ENCODE data around the gene CDK5R1. TPM values are rescaled to one million over a fixed set of nuclear protein-coding genes. Genes with fewer than 3 reads are reported as not detected.
A peak's percentile ranks its signal among the peaks of the same experiment; 100 is the strongest.

The CDK5R1 gene
- total RNA-seq, 1 donor from 2014 or later, result 3.1 TPM

DNA sequence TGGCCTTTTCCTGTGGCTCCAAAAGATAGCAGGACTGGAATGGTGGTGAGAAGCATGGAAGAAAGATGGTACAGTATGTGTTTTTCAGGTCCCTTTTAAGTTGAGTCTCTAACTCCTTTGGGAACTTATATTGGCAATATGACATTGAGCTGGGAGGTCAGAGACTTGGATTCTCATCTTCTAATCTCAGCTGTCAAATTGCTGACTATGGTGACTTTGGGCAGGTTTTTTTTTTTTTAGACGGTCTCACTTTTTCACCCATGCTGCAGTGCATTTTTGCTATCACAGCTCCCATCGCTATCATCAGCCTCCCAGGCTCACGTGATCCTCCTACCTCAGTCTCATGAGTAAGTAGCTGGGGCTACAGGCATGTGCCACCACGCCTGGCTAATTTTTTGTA, 15.1 kb upstream of the CDK5R1 start:
- no peak for DNase-seq

DNA sequence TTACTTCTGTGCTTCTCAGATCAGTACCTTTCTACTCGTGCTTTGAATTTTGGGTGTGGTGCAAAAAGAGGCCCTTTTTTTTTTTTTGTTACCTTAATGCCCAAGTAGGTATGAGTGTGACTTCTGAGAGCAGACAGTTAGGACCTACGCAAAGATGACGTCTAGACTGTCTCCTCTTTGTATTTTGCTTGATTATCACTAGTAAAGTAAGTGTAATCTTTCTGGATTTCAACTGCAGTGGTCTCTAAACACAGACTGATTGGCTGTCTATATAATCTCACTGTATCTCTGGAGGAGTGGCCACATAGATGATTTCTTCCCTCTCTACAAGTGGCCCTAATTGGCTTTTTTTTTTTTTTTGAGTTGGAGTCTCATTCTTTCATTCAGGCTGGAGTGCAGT, 11.5 kb upstream of the CDK5R1 start:
- no peak for DNase-seq

DNA sequence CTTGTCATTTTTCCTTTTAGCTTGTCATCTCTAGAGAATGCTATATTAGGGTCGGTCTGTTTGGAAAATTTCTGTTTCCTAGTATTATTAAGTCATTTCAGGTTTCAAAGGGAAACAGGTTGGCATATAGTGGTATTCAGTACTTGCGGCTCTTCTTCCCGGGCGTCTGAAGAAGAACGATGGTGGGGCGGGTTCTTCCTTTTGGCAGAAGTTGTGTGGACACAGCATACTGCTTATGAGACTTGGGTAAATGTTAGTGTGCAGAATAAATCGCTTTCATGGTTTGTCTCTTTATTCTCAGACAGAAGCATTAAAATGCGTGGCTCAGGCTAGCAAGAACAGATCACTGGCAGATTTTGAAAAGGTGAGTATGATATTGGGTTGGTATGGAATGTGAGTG, 9.6 kb upstream of the CDK5R1 start:
- no peak for DNase-seq

DNA sequence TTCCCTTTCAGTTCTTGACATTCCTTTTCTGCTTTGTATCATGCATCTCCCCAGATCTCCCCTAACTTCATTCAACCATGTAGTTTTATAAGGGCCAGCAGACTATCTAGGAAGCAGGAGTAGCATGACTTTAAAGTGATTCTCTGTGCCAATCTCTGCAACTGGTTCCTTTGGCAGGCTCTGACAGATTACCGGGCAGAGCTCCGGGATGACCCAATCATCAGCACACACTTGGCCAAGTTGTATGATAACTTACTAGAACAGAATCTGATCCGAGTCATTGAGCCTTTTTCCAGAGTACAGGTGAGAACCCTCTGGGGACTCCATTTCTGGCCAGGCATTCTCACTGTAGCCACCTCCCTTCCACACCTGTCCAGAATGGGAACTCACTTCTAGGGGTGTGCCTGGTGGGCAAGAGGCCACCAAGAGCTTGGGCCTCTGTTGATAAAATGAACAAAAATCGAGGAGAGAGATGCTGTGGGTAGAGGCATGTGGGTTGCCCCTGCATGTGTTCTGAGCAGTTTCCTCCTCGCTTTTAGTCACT, 7.6 kb upstream of the CDK5R1 start:
- DNase-seq, result no peak

DNA sequence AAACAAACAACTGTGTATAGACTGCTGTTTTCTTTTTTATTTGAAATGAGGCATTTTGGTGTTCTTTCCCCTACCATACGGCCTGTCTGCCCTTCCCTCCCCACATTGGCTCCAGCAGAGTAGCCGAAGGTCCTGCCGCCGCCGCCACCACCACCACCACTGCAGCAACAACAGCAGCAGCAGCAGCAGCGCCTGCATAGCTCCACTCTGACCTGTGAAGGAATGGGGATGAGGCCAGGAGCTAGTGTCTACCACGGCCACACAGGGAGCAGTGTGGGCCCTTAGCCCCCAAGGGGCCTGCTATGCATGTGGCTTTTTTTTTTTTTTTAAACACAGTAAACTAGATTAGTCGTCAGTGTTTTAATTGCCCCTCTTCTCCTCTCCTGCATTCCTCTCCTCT, 5.6 kb upstream of the CDK5R1 start:
- DNase-seq, result no peak

DNA sequence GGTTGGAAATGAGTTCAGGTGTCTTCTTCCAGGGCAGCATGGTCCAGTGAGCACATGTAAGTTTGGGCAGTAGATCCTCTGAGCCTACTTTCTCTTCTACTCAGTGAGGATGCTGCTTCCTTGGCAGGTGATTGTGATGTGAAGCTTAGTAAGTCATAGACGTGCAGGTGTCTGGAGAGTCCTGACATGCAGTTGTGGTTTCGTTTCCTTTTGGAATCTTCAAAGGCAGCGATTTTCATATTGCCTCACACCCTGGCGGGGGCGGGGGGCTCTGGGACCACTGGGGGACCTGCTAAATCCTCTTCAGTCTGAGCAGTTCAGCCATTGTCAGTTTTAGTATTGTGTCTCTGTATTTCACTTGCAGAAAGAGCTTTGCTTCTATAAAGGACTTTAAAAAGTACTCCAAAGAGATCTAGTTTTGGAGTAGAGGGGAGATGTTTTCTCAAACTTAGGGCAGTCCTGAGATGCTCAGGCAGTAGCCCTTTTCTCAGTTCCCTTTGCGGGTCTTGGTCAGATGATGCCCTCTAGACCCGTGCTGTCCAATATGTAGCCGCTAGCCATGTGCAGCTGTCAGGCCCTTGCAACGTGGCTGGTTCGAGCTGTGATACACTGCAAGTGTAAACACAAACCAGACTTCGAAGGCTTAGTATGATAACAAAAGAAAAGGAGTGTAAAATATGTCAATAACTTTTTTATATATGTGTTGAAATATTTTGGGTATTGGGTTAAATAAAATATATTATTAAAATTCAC, 4.0 kb upstream of the CDK5R1 start:
- no peak for DNase-seq

DNA sequence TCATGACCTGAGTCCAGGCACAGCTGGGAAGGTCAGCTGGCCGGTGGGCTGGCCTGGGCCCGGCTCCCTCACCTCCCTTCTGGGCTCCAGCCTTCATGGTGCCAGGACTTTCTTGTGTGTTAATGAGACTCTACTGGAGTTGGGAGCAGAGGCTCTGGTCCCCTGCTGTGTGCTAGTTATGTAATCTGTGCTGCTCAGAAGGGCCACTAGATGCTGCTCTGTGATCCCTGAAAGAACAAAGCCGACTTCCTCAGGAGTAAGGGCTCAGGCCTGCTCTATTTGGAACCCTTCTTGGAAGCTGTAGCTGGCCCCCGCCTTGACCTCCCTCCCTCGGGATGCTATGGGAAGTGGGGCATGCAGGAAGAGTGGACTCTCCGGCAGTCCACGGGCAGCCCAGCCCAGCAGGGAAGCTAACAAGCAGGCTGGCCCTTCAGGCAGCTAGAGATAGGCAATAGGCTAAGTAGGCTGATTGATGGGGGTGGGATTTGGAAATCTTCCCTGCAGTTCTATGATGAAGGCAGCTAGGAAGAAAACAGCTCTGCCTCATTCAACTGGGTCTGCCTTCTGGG, 3.3 kb upstream of the CDK5R1 start:
- DNase-seq, result peak; percentile 83

DNA sequence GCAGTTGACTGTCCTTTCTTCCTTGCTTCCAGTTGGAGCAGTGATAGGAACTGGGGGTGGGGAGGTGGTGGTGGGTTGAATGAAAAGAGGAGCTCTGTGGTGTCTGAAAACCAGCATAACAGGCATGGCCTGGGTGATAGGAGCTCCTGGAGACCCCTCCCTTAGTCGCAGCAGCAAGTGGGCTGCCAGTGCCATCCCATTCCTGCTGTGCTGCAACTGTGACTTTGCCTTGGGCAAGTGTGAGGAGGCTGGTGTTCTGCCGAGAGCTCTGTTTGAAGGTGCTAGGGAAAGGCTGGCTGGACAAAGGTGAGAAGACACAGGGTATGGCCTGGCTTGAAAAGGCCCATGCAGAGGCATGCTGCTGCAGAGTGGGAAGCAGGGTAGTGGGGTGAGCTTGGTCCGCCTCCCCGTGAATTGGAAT, 2.7 kb upstream of the CDK5R1 start:
- no peak for DNase-seq

DNA sequence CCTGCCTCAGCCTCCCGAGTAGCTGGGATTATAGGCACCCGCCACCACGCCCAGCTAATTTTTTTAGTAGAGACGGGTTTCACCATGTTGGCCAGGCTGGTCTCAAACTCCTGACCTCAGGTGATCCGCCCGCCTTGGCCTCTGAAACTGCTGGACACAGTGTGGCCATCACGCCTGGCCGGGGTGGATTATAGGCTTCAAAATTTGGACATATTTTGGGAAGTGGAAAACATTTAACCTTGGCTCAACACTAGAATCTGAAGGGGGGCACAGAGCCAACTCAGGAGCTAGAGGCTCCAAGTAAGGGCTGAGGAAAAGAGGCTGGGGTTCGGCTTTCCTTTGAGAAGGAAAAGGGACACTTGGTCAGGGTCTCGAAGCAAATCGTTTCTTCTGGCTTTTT, 2.2 kb upstream of the CDK5R1 start:
- no peak for DNase-seq

DNA sequence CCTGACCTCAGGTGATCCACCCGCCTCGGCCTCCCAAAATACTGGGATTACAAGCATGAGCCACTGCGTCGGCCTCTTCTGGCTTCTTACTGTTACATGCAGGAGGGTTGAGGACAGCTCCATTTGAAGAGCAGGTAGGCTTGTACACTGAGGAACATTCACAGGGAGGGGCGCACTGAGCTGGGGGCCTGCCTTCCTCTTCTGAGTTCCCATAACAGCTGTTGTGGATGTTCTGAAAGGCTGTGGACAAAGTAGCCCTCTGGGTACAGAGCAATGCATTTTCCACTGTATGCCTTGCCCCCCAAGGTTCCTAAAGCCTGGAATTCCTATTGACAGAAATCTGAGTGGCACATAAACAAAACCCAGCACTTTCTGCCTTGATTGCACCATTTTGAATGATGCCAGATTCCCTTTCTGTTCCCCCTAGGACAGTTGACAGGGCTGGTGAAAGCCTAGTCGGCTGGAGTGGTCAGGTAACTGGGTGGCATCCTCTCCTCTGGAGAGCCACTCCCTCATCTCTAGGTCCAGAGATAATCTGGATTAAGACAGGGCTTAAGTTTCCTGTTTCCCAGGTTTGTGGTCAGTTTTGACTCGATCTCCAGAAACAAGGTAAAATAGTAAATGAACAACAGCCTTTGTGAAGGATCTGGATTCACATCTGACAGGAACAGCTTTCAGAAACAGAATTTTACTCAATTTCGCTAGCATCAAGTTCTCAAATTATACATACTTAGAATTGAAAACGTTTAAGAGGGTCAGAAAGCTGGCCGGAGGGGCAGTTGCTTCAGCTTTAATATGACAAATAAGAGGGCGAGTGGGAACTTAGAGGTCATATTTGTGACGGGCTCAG, 1.3 kb upstream of the CDK5R1 start:
- no peak for DNase-seq

DNA sequence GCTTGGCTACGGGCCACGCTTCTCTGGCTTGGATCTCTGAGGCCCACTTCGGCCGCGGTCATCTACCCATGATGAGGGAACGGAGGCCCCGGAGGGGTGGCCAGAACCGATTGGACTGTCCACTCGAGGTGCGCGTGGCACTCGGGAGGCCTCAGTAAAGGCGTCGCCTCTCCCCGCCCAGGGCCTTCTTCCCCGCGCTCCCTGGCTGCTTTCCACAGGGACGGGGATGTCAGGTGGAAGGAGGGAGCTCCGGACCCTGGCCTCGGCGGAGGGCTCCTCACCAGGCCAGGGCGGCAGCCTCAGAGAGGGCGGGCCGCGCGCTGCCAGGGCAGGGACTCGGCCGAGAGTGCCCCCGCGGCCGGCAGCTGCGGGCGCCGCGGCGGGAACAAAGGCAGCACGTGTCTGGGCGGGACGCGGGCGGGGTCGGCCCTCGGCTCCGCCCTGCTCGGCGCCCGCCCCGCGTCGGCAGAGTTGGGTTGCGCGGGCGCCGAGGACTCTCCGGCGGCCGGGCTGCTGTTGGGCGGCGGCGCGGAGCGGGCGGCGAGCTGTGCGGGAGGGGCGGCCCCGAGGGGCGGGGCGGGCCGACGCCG, 587 bp upstream of the CDK5R1 start:
- peak; percentile 92 for DNase-seq

DNA sequence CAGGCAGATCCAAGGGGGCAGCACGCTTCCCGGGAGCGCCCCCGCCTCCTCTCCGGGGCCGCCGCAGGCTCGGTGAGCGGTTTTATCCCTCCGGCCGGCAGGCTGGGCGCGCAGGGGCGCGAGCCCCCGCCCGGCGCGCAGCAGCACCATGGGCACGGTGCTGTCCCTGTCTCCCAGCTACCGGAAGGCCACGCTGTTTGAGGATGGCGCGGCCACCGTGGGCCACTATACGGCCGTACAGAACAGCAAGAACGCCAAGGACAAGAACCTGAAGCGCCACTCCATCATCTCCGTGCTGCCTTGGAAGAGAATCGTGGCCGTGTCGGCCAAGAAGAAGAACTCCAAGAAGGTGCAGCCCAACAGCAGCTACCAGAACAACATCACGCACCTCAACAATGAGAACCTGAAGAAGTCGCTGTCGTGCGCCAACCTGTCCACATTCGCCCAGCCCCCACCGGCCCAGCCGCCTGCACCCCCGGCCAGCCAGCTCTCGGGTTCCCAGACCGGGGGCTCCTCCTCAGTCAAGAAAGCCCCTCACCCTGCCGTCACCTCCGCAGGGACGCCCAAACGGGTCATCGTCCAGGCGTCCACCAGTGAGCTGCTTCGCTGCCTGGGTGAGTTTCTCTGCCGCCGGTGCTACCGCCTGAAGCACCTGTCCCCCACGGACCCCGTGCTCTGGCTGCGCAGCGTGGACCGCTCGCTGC, 832 bp downstream of the CDK5R1 start:
- DNase-seq, result peak; percentile 42

DNA sequence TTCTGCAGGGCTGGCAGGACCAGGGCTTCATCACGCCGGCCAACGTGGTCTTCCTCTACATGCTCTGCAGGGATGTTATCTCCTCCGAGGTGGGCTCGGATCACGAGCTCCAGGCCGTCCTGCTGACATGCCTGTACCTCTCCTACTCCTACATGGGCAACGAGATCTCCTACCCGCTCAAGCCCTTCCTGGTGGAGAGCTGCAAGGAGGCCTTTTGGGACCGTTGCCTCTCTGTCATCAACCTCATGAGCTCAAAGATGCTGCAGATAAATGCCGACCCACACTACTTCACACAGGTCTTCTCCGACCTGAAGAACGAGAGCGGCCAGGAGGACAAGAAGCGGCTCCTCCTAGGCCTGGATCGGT, 1.4 kb downstream of the CDK5R1 start:
- no peak for DNase-seq

DNA sequence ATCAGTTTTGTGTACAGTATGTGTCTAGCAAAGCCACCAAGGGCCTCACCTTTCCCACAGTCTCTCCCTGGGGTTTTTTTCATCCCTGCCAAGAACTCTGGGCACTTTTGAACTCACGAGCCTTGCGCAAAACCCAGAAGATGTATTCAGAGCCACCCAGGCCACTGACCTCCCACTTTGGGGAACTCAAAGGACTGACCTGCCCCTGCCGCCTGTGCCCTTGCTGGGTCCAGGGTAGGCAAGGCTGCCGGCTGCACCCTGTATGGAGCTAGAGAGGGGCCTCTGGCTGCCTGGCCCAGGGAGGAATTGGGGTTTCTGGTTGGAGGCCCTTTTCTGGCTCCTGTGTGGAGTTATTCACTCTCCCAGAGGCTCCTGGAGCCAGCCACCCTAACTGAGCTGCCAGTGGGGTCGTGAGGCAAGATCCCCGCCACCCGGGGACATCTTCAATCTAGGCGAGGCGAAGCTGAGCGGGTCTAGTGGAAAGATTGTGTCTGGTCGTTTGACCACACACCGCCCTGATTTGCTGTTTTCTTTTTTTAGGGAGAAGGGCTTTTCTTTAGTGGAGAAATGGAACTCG, 1.9 kb downstream of the CDK5R1 start:
- no peak for DNase-seq

DNA sequence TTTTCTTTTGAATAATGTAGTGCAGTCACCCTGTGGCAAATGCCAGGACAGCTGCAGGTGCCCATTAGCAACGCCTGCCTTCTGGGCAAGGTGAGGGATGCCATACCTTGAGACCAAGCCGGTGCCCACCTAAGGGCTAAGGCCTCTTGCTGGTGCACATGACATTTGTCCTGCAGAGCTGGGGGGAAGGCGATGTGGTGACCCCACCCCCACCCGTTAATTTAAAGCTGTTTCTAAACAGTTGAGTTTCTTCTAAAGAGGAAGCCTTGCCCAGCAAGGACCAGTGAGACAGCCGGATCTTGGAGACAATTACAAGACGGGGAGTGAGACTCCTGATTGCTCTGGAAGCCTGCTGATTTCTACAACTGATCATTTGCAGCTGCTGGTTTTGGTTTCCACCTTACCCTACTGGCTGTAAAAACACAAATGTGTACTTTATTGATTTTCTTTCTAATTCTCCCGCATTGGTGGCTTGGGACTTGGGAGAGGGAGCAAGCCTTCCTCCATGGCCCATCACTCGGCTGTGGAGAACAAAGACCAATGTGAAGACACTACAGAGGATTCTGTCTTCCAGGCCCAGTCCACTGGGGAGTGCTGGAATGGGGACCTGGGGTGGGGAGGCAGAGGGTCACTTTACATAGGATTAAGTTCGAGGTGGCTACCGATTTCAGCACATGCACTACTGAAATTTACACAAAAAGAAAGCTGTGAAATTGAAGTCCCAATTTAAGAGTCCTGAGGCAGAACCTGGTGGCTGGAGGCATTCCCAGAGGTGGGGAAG, 2.7 kb downstream of the CDK5R1 start:
- DNase-seq, result no peak

DNA sequence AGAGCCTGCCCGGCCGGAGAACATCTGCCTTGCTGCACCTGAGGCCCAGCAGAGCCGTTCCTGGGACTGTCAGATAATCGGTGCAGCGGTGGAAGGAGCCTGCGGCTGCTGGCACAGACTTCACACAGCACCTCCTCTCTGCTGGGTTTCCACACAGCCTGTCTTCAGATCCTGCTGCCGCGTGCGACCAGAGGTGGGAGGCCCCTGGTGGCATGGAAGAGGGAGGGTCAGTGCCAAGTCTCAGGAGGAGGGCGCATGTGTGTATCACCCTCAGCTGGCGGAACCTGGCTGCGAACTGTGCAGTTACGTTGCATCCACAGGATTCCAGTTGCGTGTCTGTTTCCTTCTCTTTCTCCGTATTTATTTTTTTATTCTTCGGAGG, 3.3 kb downstream of the CDK5R1 start:
- no peak for DNase-seq

DNA sequence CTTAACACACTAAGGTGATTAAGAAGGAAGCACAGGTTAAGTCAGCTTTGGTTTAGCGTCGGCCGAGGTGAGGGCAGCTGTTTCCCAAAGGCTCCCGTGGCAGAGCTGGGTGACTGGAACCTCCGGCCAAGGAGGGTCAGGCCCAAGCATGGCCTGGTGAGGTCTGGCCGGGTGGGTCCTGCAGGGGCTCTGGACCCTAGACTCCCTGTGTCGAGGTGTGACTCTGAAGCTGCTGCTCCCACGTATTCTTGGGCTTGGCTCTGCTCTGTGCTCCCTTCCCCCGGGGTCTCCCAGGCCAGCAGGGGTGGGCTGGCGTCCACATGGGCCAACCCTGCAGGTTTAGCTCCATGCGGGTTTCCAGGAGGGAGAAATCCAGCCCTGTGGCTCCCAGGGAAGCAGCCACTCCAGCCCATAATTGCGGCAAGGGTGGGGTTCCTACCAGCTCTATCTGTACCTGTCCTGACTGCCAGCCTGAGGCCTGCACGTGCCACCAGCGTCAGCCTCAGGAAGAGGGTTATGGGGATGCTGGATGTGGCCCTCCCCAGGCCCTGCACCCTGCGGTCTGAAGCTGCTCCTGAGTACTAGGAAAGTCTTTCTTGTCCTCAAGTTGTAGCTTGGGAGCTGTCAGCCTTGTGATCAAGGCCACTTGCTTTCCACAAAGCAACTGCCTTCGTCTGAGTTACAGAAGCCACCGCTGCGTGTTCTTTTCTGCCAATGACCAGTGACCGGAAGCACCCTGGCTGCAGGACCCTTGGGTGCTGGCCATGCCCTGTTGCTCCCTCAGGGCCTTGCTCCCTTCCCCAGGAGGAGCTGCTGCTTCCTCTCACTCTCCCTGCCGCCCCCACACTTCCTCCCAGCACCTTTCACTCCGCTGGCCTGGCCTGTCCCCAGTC, 4.8 kb downstream of the CDK5R1 start:
- no peak for DNase-seq

DNA sequence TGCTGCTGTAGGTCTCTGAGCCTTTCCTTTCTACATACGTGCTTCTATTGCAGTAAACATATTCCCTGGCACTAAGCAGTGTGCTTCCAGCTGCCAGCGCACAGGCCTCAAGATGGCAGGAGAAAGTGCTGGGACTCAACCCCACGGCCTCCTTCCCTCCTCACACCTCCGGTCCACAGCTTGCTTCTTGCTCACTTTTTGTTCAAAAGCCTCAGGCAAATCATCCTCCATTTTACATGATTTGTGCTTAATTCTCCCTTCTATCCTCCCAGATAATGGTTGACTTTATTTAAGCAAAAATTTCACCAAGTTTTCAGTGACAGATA, 5.4 kb downstream of the CDK5R1 start:
- DNase-seq, result no peak

DNA sequence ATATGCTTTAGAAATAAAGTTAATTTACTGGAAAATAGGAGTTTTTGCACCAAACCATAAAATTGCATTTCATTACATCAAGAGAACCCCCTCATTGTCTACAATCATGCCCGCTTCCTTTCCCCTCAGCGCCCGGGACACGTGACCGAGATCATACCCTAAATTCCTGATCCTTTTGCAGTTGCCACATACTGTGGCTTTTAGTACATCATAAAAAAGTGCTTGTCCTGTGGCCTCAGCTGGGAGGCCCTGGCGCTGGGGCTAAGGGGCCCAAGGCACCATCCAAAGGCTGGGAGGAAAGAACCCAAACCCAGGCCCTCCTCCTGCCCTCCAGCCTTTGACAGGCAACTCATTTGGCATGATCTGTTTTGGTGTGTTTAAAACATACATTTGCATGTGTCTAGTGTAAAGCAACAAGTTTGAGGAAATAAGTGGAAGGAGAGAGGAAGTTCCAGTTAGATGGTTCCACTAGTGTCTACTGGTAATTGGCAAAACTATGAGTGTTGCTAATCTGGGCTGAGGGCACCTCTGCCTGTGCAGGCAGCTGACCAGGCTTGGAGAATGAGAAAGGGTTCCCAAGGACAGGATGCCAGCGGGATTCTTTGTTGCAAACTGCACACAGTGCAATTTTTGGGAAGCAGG, 6.0 kb downstream of the CDK5R1 start:
- no peak for DNase-seq

DNA sequence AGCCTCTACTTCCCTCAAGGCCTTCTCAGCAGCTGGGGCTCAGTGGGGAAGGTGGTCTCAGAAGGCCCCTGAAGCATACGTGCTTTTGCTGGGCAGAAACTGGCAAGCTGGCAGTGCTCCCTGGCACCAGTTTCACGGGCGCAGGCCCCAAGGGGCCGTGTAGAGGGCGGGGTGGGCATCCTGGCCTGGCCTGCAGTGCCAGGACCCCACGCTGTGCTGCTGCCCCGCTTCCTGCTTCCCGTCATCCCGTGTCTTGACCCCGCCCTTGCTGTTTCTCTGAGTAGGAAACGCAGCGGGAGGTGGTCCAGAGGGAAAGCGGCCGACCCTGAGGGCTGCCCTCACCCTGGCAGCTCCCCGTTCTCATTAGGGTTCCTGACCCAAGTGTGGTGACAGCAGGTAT, 6.8 kb downstream of the CDK5R1 start:
- DNase-seq, result no peak

All from tongue (tissue), 2 donors.